ENCODE measurements around the gene PRKCH. TPM values are rescaled to one million over a fixed set of nuclear protein-coding genes. Genes with fewer than 3 reads are reported as not detected.

The PRKCH gene
- polyA plus RNA-seq, 1 donor from 2014 or later: 2.0 TPM

DNA sequence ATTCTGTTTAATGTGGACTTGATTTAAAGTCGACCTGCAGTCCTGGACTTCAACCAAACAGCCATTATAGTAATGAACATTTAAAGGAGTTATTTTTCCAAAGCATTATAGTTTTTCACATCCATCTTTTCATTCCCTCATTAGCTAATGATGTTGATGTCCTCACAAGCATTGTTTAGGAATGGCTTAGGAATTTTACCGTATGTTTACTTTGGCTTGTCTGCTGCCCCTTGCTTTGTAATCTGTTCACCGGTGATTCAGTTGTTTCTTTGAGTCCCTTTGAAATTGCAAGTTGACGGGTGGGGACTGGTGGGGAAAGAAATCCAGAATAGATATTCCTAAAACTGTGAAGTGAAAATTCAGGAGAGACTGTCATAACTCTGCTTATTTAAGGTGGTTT lies 25.4 kb downstream of the PRKCH start:
- Histone ChIP-seq H2AFZ (ENCODE audit: low read depth, low read length) (no peak overlapping the region), H3K4me2 (ENCODE audit: low read length) (no peak overlapping the region), H3F3A (ENCODE audit: insufficient read depth, low read length, poor library complexity, severe bottlenecking) (no peaks in the 10 kb centered on the region), H3K9me2 (ENCODE audit: insufficient read depth, low read length) (no peaks in the 10 kb centered on the region), H3K9ac (ENCODE audit: low read length) (no peak overlapping the region), H3K79me2 (replicated peaks; ENCODE audit: insufficient read depth, low read length) (no peaks in the 10 kb centered on the region), H3K27ac (ENCODE audit: low read length) (no peak overlapping the region), H3K27me3 (ENCODE audit: insufficient read depth, low read depth, low read length) (no peaks in the 10 kb centered on the region), H3K4me3 (ENCODE audit: low read length) (no peak overlapping the region), H4K20me1 (ENCODE audit: insufficient read depth) (no peaks in the 10 kb centered on the region), H3K36me3 (ENCODE audit: insufficient read depth, low read length) (no peaks in the 10 kb centered on the region), H3K9me3 (ENCODE audit: low read length) (no peaks in the 10 kb centered on the region)
- TF ChIP-seq MXI1 (conservative IDR thresholded peaks at IDR 0.05; ENCODE audit: poor library complexity, severe bottlenecking) (no peak), TAF1 (IDR thresholded peaks at IDR 0.05; ENCODE audit: low read depth) (no peak), SMC3 (conservative IDR thresholded peaks at IDR 0.05; ENCODE audit: poor library complexity) (no peak), EZH2 (IDR thresholded peaks at IDR 0.05; ENCODE audit: borderline replicate concordance, insufficient read depth, low read length, poor library complexity, severe bottlenecking) (no peak), POLR2AphosphoS5 (IDR thresholded peaks at IDR 0.05) (no peak), RAD21 (conservative IDR thresholded peaks at IDR 0.05) (no peak), EP300 (conservative IDR thresholded peaks at IDR 0.05; ENCODE audit: poor library complexity, severe bottlenecking) (no peak)
- TF ChIP-seq, protein P1, sequence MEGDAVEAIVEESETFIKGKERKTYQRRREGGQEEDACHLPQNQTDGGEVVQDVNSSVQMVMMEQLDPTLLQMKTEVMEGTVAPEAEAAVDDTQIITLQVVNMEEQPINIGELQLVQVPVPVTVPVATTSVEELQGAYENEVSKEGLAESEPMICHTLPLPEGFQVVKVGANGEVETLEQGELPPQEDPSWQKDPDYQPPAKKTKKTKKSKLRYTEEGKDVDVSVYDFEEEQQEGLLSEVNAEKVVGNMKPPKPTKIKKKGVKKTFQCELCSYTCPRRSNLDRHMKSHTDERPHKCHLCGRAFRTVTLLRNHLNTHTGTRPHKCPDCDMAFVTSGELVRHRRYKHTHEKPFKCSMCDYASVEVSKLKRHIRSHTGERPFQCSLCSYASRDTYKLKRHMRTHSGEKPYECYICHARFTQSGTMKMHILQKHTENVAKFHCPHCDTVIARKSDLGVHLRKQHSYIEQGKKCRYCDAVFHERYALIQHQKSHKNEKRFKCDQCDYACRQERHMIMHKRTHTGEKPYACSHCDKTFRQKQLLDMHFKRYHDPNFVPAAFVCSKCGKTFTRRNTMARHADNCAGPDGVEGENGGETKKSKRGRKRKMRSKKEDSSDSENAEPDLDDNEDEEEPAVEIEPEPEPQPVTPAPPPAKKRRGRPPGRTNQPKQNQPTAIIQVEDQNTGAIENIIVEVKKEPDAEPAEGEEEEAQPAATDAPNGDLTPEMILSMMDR (IDR thresholded peaks at IDR 0.05; ENCODE audit: poor library complexity, severe bottlenecking): no peak
- TF ChIP-seq, protein P2, sequence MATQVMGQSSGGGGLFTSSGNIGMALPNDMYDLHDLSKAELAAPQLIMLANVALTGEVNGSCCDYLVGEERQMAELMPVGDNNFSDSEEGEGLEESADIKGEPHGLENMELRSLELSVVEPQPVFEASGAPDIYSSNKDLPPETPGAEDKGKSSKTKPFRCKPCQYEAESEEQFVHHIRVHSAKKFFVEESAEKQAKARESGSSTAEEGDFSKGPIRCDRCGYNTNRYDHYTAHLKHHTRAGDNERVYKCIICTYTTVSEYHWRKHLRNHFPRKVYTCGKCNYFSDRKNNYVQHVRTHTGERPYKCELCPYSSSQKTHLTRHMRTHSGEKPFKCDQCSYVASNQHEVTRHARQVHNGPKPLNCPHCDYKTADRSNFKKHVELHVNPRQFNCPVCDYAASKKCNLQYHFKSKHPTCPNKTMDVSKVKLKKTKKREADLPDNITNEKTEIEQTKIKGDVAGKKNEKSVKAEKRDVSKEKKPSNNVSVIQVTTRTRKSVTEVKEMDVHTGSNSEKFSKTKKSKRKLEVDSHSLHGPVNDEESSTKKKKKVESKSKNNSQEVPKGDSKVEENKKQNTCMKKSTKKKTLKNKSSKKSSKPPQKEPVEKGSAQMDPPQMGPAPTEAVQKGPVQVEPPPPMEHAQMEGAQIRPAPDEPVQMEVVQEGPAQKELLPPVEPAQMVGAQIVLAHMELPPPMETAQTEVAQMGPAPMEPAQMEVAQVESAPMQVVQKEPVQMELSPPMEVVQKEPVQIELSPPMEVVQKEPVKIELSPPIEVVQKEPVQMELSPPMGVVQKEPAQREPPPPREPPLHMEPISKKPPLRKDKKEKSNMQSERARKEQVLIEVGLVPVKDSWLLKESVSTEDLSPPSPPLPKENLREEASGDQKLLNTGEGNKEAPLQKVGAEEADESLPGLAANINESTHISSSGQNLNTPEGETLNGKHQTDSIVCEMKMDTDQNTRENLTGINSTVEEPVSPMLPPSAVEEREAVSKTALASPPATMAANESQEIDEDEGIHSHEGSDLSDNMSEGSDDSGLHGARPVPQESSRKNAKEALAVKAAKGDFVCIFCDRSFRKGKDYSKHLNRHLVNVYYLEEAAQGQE (IDR thresholded peaks at IDR 0.05; ENCODE audit: borderline replicate concordance): no peak

DNA sequence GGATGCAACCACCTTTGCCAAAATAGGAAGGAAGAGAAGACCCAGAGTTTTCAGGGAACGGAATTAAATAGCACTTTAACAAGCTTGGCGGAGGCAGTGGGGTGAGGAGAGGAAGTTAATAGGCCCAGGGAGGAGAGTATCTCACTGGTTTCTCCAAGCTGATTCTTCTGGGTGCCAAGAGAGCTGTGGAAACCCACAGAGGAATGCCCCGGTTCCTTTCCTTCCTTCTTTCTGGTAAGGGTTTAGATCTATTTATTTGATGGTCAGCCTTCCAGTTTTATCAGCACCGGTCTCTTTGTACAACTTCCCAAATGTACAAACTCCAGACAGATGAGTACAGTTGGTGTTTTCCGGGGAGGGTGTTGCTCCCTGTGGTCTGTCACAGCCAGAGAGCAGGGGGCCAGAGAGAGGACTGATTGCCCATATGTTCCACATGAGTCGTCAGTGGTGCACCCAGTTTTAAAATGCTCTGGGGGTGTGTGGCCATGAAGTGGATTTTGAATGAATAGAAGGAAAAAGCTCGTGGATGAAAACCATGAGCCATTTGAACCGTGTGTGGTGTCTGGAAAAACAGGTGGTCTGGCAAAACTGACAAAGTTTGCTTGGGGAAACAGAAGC lies 26.6 kb downstream of the PRKCH start:
- no peak overlapping the region for H3K9ac ChIP-seq (ENCODE audit: low read length)
- H4K20me1 ChIP-seq (ENCODE audit: insufficient read depth): no peaks in the 10 kb centered on the region
- H3K9me2 ChIP-seq (ENCODE audit: insufficient read depth, low read length): no peaks in the 10 kb centered on the region
- H2AFZ ChIP-seq (ENCODE audit: low read depth, low read length): no peak overlapping the region
- H3K4me3 ChIP-seq (ENCODE audit: low read length): no peak overlapping the region
- no peaks in the 10 kb centered on the region for H3K79me2 ChIP-seq (replicated peaks; ENCODE audit: insufficient read depth, low read length)
- no peaks in the 10 kb centered on the region for H3F3A ChIP-seq (ENCODE audit: insufficient read depth, low read length, poor library complexity, severe bottlenecking)
- H3K9me3 ChIP-seq (ENCODE audit: low read length): no peaks in the 10 kb centered on the region
- TF ChIP-seq, protein P1 (IDR thresholded peaks at IDR 0.05; ENCODE audit: poor library complexity, severe bottlenecking): no peak
- TF ChIP-seq MXI1 (conservative IDR thresholded peaks at IDR 0.05; ENCODE audit: poor library complexity, severe bottlenecking): no peak
- no peak for TF ChIP-seq SMC3 (conservative IDR thresholded peaks at IDR 0.05; ENCODE audit: poor library complexity)
- TF ChIP-seq EZH2 (IDR thresholded peaks at IDR 0.05; ENCODE audit: borderline replicate concordance, insufficient read depth, low read length, poor library complexity, severe bottlenecking): no peak
- no peak for TF ChIP-seq RAD21 (conservative IDR thresholded peaks at IDR 0.05)
- TF ChIP-seq, protein P2 (IDR thresholded peaks at IDR 0.05; ENCODE audit: borderline replicate concordance): no peak
- no peak for TF ChIP-seq TAF1 (IDR thresholded peaks at IDR 0.05; ENCODE audit: low read depth)
- no peak for TF ChIP-seq POLR2AphosphoS5 (IDR thresholded peaks at IDR 0.05)
- no peak for TF ChIP-seq EP300 (conservative IDR thresholded peaks at IDR 0.05; ENCODE audit: poor library complexity, severe bottlenecking)
- H3K27ac ChIP-seq (ENCODE audit: low read length): no peak overlapping the region
- no peak overlapping the region for H3K4me2 ChIP-seq (ENCODE audit: low read length)
- H3K27me3 ChIP-seq (ENCODE audit: insufficient read depth, low read depth, low read length): no peaks in the 10 kb centered on the region
- no peaks in the 10 kb centered on the region for H3K36me3 ChIP-seq (ENCODE audit: insufficient read depth, low read length)
